Measurements from ENCODE around the gene F10.
A peak's percentile ranks its signal among the peaks of the same experiment; 100 is the strongest.

The F10 gene

GRCh38 chr13:113171250-113172125, 48.9 kb downstream of the F10 start:
- no peak for DNase-seq (ENCODE audit: low spot score)

GRCh38 chr13:113172419-113172926, 49.9 kb downstream of the F10 start:
- no peak for DNase-seq (ENCODE audit: low spot score)

DNA sequence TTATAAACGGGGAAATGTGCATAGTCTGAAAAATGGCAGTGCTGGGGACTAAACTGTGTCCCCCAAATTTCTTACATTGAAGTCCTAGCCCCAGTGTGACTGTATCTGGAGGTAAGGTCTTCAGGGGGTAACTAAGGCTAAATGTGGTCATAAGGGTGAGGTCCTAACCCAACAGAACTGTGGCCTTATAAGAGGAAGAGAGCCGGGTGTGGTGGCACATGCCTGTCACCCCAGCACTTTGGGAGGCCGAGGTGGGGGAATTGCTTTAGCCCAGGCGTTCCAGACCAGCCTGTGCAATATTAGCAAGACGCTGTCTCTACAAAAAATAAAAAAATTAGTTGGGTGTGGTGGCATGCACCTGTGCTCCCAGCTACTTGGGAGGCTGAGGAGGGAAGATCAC, 53.7 kb downstream of the F10 start:
- DNase-seq (ENCODE audit: low spot score), result no peak

GRCh38 chr13:113176822-113177221, 54.2 kb downstream of the F10 start:
- no peak for DNase-seq (ENCODE audit: low spot score)

DNA sequence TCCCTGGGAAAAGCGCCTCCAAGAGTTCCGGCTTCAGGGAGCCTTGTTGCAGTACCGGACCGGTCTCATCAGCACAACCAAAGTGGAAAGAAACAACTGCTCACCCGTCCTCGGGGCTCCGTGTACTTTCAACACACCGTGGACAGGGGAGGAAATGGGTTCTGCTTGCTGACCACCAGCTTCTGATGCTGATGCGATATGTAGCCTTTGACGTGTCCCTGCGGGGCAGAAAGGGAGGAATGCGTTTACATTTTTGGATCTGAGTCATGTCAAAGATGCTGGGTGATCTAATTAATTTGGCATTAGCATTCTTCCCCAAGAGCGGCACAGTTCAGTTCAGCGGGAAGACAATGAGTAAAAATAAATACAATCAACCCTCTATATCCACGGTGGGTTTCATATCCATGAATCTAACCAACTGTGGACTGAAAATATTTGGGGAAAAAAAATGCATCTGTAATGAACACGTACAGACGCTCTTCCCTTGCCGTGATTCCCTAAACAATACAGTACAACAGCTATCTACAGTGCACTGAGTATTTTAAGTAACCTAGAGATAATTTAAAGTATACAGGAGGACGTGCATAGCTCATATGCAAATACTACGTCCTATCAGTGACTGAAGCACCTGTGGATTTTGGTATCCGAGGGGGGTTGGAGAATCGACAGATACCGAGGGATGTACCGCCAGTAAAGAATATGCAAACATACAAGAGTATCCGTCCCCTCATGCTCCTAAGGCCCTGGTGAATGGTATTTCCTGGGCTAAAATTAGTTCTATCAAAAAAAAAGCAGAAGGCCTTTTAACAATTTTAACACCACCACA, 55.7 kb downstream of the F10 start:
- DNase-seq (ENCODE audit: low spot score), result no peak

- no peak for DNase-seq (ENCODE audit: low spot score)
Measured at GRCh38 chr13:113178896-113179167, 56.2 kb downstream of the F10 start.

- no peak for DNase-seq (ENCODE audit: low spot score)
Measured at GRCh38 chr13:113179374-113180230, 57.0 kb downstream of the F10 start.

GRCh38 chr13:113182046-113182445, 59.4 kb downstream of the F10 start:
- no peak for DNase-seq (ENCODE audit: low spot score)

DNA sequence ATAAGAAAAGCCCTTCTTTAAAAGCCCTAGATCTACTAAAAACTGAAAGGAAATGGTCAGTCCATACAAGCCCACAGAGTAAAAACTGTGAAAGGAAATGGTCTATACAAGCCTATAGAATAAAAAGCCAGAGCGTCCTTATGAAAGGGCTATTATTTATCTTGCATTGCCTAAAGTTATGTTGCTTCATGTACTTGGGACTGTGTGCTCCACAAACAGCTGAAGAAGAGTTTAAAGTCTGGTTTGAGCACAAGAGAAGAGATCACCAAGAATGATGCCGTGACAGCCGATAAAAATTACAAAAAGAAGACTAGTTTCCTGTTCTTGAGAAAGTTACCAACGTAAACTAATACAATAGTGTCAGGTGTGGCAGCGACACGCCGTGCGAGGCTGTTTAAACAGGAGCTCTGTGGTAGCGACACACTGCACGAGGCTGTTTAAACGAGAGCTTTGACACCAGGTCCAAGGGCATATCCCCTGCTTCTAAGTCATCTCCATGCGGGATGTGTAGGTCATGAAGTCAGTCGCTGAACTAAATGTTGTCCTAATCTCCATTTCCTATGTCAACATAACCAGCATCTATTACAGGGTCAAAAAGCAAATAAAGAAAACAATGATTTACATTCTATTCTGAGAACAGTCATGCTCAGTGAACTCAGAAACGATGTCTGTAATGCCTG, 61.0 kb downstream of the F10 start:
- peak; percentile 12 for DNase-seq (ENCODE audit: low spot score)

DNA sequence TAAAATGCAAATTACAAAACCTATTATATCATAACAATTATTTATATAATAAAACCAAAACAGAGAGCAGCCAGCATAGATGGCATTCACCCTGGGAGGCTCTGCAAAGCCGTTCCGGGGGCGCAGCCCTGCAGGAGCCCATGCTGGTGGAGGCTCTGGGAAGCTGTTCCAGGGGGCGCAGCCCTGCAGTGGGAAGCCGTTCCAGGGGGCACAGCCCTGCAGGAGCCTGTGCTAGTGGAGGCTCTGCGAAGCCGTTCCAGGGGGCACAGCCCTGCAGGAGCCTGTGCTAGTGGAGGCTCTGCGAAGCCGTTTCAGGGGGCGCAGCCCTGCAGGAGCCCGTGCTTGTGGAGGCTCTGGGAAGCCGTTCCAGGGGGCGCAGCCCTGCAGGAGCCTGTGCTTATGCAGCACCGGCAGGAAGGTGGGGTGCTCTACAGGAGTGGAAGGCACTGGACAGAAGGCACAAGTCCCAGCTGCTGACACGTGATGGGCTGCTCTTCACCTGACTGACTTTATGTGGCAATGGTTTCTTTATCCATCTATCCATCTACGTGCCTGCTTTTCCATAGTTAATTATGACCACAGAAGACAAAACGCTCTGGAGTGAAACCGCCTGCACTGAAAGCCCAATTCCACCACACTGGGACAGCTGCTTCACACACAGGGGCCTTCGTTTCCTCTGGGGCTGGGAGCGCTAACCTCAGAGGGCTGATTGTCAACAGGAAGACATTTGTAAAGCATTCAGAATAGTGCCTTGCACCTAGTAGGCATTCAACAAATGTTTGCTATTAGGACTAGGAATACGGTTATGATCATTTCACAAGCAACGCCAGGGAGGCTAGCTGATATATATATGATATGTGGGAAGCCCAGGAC, 62.2 kb downstream of the F10 start:
- DNase-seq (ENCODE audit: low spot score), result no peak

DNA sequence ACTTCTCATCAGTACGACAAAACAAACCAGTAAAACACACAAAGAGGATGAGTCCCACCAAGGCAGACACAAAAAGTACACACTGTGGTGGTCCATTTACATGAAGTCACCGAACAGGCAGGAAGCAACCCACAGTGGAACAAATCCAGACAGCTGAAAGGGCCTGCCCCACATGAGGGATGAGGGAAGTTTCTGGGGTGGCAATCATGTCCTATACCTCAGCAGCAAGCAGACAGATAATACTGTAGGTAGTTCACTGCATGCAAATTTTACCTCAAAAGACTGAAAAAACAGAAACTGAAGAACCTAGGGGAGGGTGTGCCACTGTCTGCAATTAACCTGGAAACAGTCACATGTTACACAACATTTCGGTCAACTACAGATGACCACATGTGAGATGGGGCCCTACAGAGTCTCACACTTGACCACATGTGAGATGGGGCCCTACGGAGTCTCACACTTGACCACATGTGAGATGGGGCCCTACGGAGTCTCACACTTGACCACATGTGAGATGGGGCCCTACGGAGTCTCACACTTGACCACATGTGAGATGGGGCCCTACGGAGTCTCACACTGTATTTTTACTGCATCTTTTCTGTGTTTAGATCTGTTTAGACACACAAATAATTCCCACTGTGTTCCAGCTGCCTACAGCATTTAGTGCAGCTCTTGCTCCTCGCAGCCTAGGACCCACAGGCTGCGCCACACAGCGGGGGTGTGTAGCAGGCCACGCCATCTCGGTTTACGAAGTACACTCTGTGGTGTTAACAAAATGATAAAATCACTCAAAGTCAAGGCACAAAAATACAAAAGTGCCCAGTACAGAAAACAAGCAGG, 63.7 kb downstream of the F10 start:
- DNase-seq (ENCODE audit: low spot score), result no peak

DNA sequence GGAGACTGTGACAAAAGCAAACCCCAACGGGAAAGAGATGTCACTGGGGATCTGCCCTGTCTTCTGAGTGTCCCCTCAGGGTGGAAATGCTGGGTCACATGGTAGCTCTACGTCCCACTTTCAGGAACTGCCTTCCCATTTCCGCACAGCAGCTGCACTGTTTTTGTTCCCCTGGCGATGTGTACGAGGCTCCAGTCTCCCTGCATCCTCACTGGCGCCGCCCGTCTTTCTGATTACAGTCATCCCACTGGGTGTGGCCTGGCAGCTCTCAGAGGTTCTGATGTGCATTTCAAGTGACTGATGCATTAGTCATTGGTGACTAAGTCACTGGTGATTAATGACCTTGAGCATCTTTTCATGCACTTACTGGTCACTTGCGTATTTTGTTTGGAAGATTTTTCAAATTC, 64.7 kb downstream of the F10 start:
- peak; percentile 73 for DNase-seq (ENCODE audit: low spot score)

GRCh38 chr13:113187883-113188665, 65.5 kb downstream of the F10 start:
- DNase-seq (ENCODE audit: low spot score), result no peak

- no peak for DNase-seq (ENCODE audit: low spot score)
Measured at GRCh38 chr13:113190181-113190580, 67.6 kb downstream of the F10 start.

DNA sequence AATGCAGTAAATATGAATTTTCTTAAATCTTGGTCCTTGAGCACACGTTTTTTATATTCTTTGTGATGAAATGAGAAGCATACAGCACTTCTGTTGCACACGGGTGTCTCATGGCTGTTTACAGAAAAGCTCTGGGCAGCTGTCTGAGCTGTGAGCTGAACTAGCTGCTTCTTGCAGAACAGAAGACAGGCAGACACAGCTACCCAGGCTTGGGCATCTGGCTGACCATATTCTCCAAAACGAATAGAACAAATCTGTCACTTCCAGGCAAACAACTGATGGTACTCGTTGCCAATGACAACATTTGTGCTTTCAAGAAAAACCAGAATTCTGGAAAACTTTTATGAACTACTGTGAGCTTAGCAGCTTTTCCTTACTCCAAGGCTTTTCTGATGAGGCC, 69.7 kb downstream of the F10 start:
- no peak for DNase-seq (ENCODE audit: low spot score)

- DNase-seq (ENCODE audit: low spot score), result no peak
Measured at GRCh38 chr13:113192902-113193301, 70.3 kb downstream of the F10 start.

GRCh38 chr13:113195360-113195759, 72.8 kb downstream of the F10 start:
- no peak for DNase-seq (ENCODE audit: low spot score)

- DNase-seq (ENCODE audit: low spot score), result no peak
Measured at GRCh38 chr13:113196970-113197737, 74.6 kb downstream of the F10 start.
